Karpas-422 (cell line): ENCODE results near the gene RBMS3. TPM values are rescaled to one million over a fixed set of nuclear protein-coding genes. Genes with fewer than 3 reads are reported as not detected.

Experiments
- DNase-seq: peaks from one replicate; pipeline ENCODE4 v3.0.0-alpha.2; 2015
- H2AFZ ChIP-seq: fragments of 200-600 bp; sonication (generic); 2 replicates; pipeline ENCODE4 v1.6.1; 2014; ENCODE audit warnings: antibody characterized with exemption, low read length, mixed read lengths
- H3K27ac ChIP-seq: fragments of 200-600 bp; sonication (generic); 2 replicates; pipeline ENCODE4 v1.5.1; 2014; ENCODE audit warnings: mild to moderate bottlenecking, low read length, moderate library complexity
- H3K27me3 ChIP-seq: fragments of 200-600 bp; sonication (generic); 2 replicates; pipeline ENCODE4 v1.6.1; 2014; ENCODE audit warnings: low read length, mixed read lengths
- H3K36me3 ChIP-seq: fragments of 200-600 bp; sonication (generic); 2 replicates; pipeline ENCODE4 v1.6.1; 2014; ENCODE audit warnings: low read length, mixed read lengths; ENCODE audit not compliant: insufficient read depth
- H3K4me1 ChIP-seq: fragments of 200-600 bp; sonication (generic); 2 replicates; pipeline ENCODE4 v1.6.1; 2014; ENCODE audit warnings: mild to moderate bottlenecking, low read length, mixed read lengths
- H3K4me2 ChIP-seq: fragments of 200-600 bp; sonication (generic); 2 replicates; pipeline ENCODE4 v1.6.1; 2014; ENCODE audit warnings: low read length, low read depth, mild to moderate bottlenecking; ENCODE audit not compliant: poor library complexity, severe bottlenecking
- H3K4me3 ChIP-seq: fragments of 200-600 bp; sonication (generic); 2 replicates; pipeline ENCODE4 v1.5.1; 2014; ENCODE audit warnings: mild to moderate bottlenecking, antibody characterized with exemption, low read length, mixed read lengths
- H3K79me2 ChIP-seq: fragments of 200-600 bp; sonication (generic); 2 replicates; pipeline ENCODE4 v1.6.1; 2014; ENCODE audit warnings: mild to moderate bottlenecking, low read length, mixed read lengths
- H3K9ac ChIP-seq: fragments of 200-600 bp; sonication (generic); 2 replicates; pipeline ENCODE4 v1.6.0; 2014; ENCODE audit warnings: low read length
- H3K9me2 ChIP-seq: fragments of 200-600 bp; sonication (generic), shearing (Covaris generic); replicated peaks from 2 replicates; pipeline ENCODE4 v1.6.0; 2014; ENCODE audit warnings: mild to moderate bottlenecking, low read length, moderate library complexity; ENCODE audit not compliant: insufficient read depth
- H3K9me3 ChIP-seq: fragments of 300-700, 200-600 bp; sonication (generic); 2 replicates; pipeline ENCODE4 v1.6.1; 2014; ENCODE audit warnings: low read length, mixed read lengths
- H4K20me1 ChIP-seq: fragments of 200-600 bp; sonication (generic); 2 replicates; pipeline ENCODE4 v1.6.1; 2014; ENCODE audit warnings: mild to moderate bottlenecking, antibody characterized with exemption, low read length, low read depth; ENCODE audit not compliant: insufficient read depth
- total RNA-seq: library from RNA; depleted of rRNA; stranded (reverse); fragments of >200 nt; shearing (Covaris generic); gene quantifications from 2 replicates; pipeline ENCODE4 v1.2.3, GENCODE V29; 2014; ENCODE audit warnings: low replicate concordance

Gene RBMS3
- total RNA-seq, 1 experiment from 2014 or later = not detected

- H3K9me3 ChIP-seq = peaks cover 23% of the 10 kb centered on the region
- DNase-seq = no peak
- H2AFZ ChIP-seq = no peak overlapping the region
- no peaks in the 10 kb centered on the region for H3K79me2 ChIP-seq
- H3K4me2 ChIP-seq = no peak overlapping the region
- H3K4me3 ChIP-seq = no peak overlapping the region
- H4K20me1 ChIP-seq = no peaks in the 10 kb centered on the region
- no peaks in the 10 kb centered on the region for H3K4me1 ChIP-seq
- H3K36me3 ChIP-seq = no peaks in the 10 kb centered on the region
- H3K27ac ChIP-seq = no peak overlapping the region
- no peak overlapping the region for H3K9ac ChIP-seq
- no peaks in the 10 kb centered on the region for H3K9me2 ChIP-seq
- H3K27me3 ChIP-seq = no peaks in the 10 kb centered on the region
Observed at GRCh38 chr3:29534006-29534405, 253.1 kb downstream of the RBMS3 start.

DNA sequence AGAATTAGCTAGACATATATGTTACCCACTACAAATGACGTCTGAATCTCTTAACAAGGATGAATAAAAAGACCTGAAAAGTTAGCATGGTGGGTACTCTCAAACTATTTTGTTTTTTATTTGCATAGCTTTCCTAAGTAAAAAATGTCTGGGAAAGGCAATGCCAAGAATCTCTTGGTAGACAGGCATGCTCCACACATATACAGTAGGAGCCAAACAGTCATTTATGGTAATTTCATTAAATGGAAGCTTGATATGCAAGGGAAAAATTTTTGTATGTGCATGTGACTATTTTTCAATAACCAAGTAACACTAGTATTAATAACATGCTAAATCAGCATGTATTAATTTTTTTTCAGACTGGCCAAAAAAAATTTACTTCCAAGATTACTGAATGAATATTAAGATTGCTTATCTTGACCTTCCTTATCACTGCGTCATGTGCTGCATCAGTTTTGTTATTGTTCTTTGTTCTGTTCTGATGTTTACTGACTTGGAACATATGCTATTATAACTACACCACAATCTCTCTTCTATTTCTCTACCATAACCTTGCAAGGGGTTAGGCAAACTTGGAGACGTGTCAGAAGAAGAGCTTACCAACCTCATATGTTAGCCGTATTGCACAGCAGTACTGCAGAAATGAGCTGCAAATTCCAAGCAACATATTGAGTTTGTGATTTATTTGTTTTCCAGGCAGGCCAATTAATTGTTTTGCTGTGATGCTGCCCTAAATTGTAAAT, 255.3 kb downstream of the RBMS3 start:
- Histone ChIP-seq H3K36me3 (no peaks in the 10 kb centered on the region), H4K20me1 (no peaks in the 10 kb centered on the region), H2AFZ (no peak overlapping the region), H3K4me1 (no peaks in the 10 kb centered on the region), H3K4me2 (no peak overlapping the region), H3K9ac (no peak overlapping the region), H3K27me3 (no peaks in the 10 kb centered on the region), H3K27ac (no peak overlapping the region), H3K9me2 (no peaks in the 10 kb centered on the region), H3K4me3 (no peak overlapping the region), H3K79me2 (no peaks in the 10 kb centered on the region), H3K9me3 (peaks cover 23% of the 10 kb centered on the region)
- DNase-seq = no peak

DNA sequence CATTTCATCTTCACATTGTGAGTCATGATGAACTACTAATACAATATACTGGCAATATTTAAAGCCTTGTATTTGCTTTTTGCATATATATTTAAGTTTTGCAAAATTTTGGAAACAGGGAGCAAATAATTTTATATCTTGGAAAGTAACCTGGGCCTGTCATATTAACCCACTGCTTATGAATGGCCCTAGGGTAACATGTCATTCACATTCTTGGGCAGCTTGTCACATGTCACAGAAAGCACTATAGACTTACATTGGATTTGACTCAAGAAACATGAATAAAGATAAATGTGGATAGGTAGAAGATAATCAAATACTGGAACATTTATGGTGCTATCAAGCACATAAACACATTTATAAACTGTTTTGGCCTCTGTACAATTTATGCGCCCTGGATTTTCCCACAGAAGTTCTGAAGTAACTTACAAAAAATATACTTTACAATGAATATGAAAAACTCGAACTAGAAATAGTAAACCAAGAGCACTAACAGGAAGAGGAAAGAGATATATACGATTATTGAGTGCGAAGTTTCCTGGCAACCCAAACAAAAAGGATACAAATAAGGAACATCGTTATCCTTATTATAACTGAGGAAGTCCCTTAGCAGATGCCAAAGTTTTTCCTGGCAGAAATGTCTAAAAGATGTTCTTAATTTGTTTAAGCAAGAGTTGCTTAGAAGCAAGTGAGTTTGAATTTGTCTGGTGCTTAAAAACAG, 257.2 kb downstream of the RBMS3 start:
- Histone ChIP-seq H2AFZ (no peak overlapping the region), H3K79me2 (no peaks in the 10 kb centered on the region), H3K9me2 (no peaks in the 10 kb centered on the region), H3K4me3 (no peak overlapping the region), H3K36me3 (no peaks in the 10 kb centered on the region), H3K9ac (no peak overlapping the region), H4K20me1 (no peaks in the 10 kb centered on the region), H3K4me1 (no peaks in the 10 kb centered on the region), H3K4me2 (no peak overlapping the region), H3K27ac (no peak overlapping the region), H3K27me3 (no peaks in the 10 kb centered on the region), H3K9me3 (peaks cover 25% of the 10 kb centered on the region)
- DNase-seq = no peak

- DNase-seq = no peak
- Histone ChIP-seq H3K27me3 (no peaks in the 10 kb centered on the region), H3K27ac (no peak overlapping the region)
Observed at GRCh38 chr3:29538610-29538958, 257.7 kb downstream of the RBMS3 start.

DNA sequence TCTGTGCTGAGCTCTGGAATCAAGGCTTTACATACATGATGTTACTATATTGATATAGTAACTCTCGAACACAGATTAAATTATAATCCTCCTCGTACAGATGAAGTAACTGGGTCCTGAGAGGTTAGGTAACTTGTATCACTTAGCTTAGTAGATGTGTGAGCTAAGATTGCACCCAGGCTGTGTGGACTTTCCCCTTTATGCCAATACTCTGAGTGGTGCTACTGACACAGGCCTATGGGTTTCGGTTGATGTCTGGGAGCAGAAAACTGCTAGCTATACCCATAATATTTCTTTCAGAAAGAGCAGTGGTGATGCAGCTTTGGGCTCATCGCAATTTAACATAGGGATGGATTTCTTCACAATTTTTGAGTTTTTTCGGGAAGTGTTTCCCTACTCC, 259.7 kb downstream of the RBMS3 start:
- Histone ChIP-seq H3K27me3 (no peaks in the 10 kb centered on the region), H3K9me3 (peaks cover 13% of the 10 kb centered on the region), H3K36me3 (no peaks in the 10 kb centered on the region), H4K20me1 (no peaks in the 10 kb centered on the region), H2AFZ (no peak overlapping the region), H3K4me2 (no peak overlapping the region), H3K9ac (no peak overlapping the region), H3K4me1 (no peaks in the 10 kb centered on the region), H3K27ac (no peak overlapping the region), H3K4me3 (no peak overlapping the region), H3K79me2 (no peaks in the 10 kb centered on the region), H3K9me2 (no peaks in the 10 kb centered on the region)
- DNase-seq = no peak

More at GRCh38 chr3:29538610-29538958, 257.7 kb downstream of the RBMS3 start:
- H2AFZ ChIP-seq = no peak overlapping the region
- no peaks in the 10 kb centered on the region for H3K79me2 ChIP-seq
- H3K4me1 ChIP-seq = no peaks in the 10 kb centered on the region
- H3K9me3 ChIP-seq = peaks cover 25% of the 10 kb centered on the region
- no peaks in the 10 kb centered on the region for H4K20me1 ChIP-seq
- H3K4me2 ChIP-seq = no peak overlapping the region
- H3K9me2 ChIP-seq = no peaks in the 10 kb centered on the region
- no peaks in the 10 kb centered on the region for H3K36me3 ChIP-seq
- no peak overlapping the region for H3K4me3 ChIP-seq
- H3K9ac ChIP-seq = no peak overlapping the region

DNA sequence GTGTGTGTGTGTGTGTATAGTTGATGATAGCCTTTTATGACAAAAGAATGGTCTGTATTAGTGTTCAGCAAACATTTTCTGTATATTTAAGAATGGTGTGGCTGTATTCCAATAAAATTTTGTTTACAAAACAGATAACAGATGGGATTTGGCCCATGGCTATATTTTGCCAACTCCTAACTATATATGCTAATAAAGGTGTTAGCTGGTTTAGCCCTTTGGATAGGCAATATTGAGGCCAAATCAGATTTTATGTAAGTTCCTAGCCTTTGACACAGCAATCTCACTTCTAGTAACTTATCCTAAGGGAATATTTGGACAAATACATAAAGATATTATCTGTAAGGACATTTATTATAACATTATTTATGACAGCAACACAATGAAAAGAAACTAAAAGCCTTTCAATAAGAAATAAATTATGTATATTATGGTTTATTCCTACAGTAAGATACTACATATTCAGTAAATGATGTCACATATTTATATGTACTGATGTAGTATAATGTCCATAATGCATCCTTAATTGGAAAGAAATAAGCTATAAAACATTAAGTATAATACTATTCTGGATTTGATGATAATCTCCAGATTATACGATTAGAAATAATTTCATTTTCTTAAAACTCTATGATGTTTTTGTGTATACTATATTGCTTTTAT, 264.0 kb downstream of the RBMS3 start:
- Histone ChIP-seq H3K4me3 (no peak overlapping the region), H3K9ac (no peak overlapping the region)

GRCh38 chr3:29545615-29546014, 264.7 kb downstream of the RBMS3 start:
- Histone ChIP-seq H3K4me3 (no peak overlapping the region), H3K4me1 (no peaks in the 10 kb centered on the region), H3K27me3 (no peaks in the 10 kb centered on the region)

More for the DNA sequence above, 264.0 kb downstream of the RBMS3 start:
- Histone ChIP-seq H3K27ac (no peak overlapping the region), H3K4me2 (no peak overlapping the region), H3K27me3 (no peaks in the 10 kb centered on the region), H3K79me2 (no peaks in the 10 kb centered on the region), H3K36me3 (no peaks in the 10 kb centered on the region), H3K9me3 (peaks cover 12% of the 10 kb centered on the region), H3K9me2 (no peaks in the 10 kb centered on the region), H2AFZ (no peak overlapping the region), H4K20me1 (no peaks in the 10 kb centered on the region), H3K4me1 (no peaks in the 10 kb centered on the region)
- no peak for DNase-seq

GRCh38 chr3:29552051-29552450, 271.2 kb downstream of the RBMS3 start:
- Histone ChIP-seq H3K27me3 (no peaks in the 10 kb centered on the region), H3K4me3 (no peak overlapping the region), H3K9me3 (peaks cover 24% of the 10 kb centered on the region), H3K9ac (no peak overlapping the region), H3K9me2 (no peaks in the 10 kb centered on the region), H2AFZ (no peak overlapping the region), H3K79me2 (no peaks in the 10 kb centered on the region), H3K36me3 (no peaks in the 10 kb centered on the region), H3K4me2 (no peak overlapping the region), H3K27ac (no peak overlapping the region), H4K20me1 (no peaks in the 10 kb centered on the region), H3K4me1 (no peaks in the 10 kb centered on the region)
- DNase-seq = no peak

More at GRCh38 chr3:29545615-29546014, 264.7 kb downstream of the RBMS3 start:
- no peaks in the 10 kb centered on the region for H4K20me1 ChIP-seq
- DNase-seq = no peak
- H3K79me2 ChIP-seq = no peaks in the 10 kb centered on the region
- no peaks in the 10 kb centered on the region for H3K36me3 ChIP-seq
- H3K9me3 ChIP-seq = peaks cover 15% of the 10 kb centered on the region
- no peak overlapping the region for H3K27ac ChIP-seq
- H3K4me2 ChIP-seq = no peak overlapping the region
- no peaks in the 10 kb centered on the region for H3K9me2 ChIP-seq
- H2AFZ ChIP-seq = no peak overlapping the region
- H3K9ac ChIP-seq = no peak overlapping the region
